WTC11 (cell line): ENCODE results near the gene C16orf46. TPM values are rescaled to one million over a fixed set of nuclear protein-coding genes. Genes with fewer than 3 reads are reported as not detected.

Source experiments
- ATAC-seq: fragments of 200-7000 bp; cut with Tn5 transposase; 2 replicates; pipeline ENCODE4 v1.10.0; 2021; ENCODE audit warnings: mild to moderate bottlenecking, moderate library complexity
- CTCF ChIA-PET: fragments of 300-600 bp; sonication (Branson Sonifier 250); formaldehyde crosslinking; loops from one replicate; lab custom pipeline; 2021; ENCODE audit warnings: antibody characterized with exemption; lab: Charles Lee
- POLR2A ChIA-PET: fragments of 350-600 bp; sonication (Branson Sonifier 250); formaldehyde crosslinking; loops from one replicate; lab custom pipeline; 2021; ENCODE audit warnings: antibody characterized with exemption; lab: Charles Lee
- DNase-seq: peaks from one replicate; pipeline ENCODE4 v3.0.0; 2021; ENCODE audit warnings: low spot score
- H3K27ac Mint-ChIP-seq: 2 replicates; pipeline ENCODE4 v1.8.0; 2021; ENCODE audit warnings: mixed read lengths
- H3K27me3 Mint-ChIP-seq: 2 replicates; pipeline ENCODE4 v1.8.0; 2021; ENCODE audit warnings: low read depth, mild to moderate bottlenecking, moderate library complexity, mixed read lengths
- H3K36me3 Mint-ChIP-seq: 2 replicates; pipeline ENCODE4 v1.8.0; 2021; ENCODE audit warnings: mixed read lengths
- H3K4me1 Mint-ChIP-seq: 2 replicates; pipeline ENCODE4 v1.8.0; 2022; ENCODE audit warnings: mixed read lengths
- H3K4me3 Mint-ChIP-seq: 2 replicates; pipeline ENCODE4 v1.8.0; 2021; ENCODE audit warnings: mild to moderate bottlenecking, moderate library complexity, mixed read lengths
- H3K9me3 Mint-ChIP-seq: 2 replicates; pipeline ENCODE4 v1.8.0; 2021; ENCODE audit warnings: mixed read lengths
- AR ChIP-seq: fragments of 250-450 bp; sonication (Bioruptor Pico); IDR thresholded peaks from 2 replicates; pipeline ENCODE4 v1.9.0; 2021; ENCODE audit warnings: mild to moderate bottlenecking
- E2F1 ChIP-seq: sonication (generic); formaldehyde crosslinking; IDR thresholded peaks from 2 replicates; pipeline ENCODE4 v1.8.0; 2022; ENCODE audit warnings: mild to moderate bottlenecking, missing genetic modification reagents
- GTF2I ChIP-seq: fragments of 250-450 bp; sonication (Bioruptor Pico); conservative IDR thresholded peaks from 2 replicates; pipeline ENCODE4 v1.4.0; 2021; ENCODE audit warnings: mild to moderate bottlenecking
- HMGA2 ChIP-seq: fragments of 250-450 bp; sonication (Bioruptor Pico); IDR thresholded peaks from 2 replicates; pipeline ENCODE4 v1.4.0; 2021; ENCODE audit warnings: mild to moderate bottlenecking, moderate library complexity
- JUN ChIP-seq: sonication (generic); formaldehyde crosslinking; IDR thresholded peaks from 2 replicates; pipeline ENCODE4 v1.8.0; 2023; ENCODE audit warnings: mild to moderate bottlenecking, missing genetic modification reagents
- NFATC4 ChIP-seq: fragments of 250-450 bp; sonication (Bioruptor Pico); IDR thresholded peaks from 2 replicates; pipeline ENCODE4 v1.9.0; 2021; ENCODE audit warnings: mild to moderate bottlenecking
- NFE2L1 ChIP-seq: sonication (generic); formaldehyde crosslinking; IDR thresholded peaks from 2 replicates; pipeline ENCODE4 v1.8.1; 2023; ENCODE audit warnings: missing genetic modification reagents
- NFYB ChIP-seq: sonication (generic); formaldehyde crosslinking; conservative IDR thresholded peaks from 2 replicates; pipeline ENCODE4 v1.8.0; 2022; ENCODE audit warnings: low read depth, missing genetic modification reagents
- NR1H2 ChIP-seq: sonication (generic); formaldehyde crosslinking; IDR thresholded peaks from 2 replicates; pipeline ENCODE4 v1.9.0; 2021; ENCODE audit warnings: mild to moderate bottlenecking, moderate library complexity, missing genetic modification reagents
- OVOL2 ChIP-seq: fragments of 250-450 bp; sonication (Bioruptor Pico); IDR thresholded peaks from 2 replicates; pipeline ENCODE4 v1.9.0; 2021; ENCODE audit warnings: mild to moderate bottlenecking, borderline replicate concordance
- RELA ChIP-seq: sonication (generic); formaldehyde crosslinking; IDR thresholded peaks from 2 replicates; pipeline ENCODE4 v1.8.1; 2022; ENCODE audit warnings: missing genetic modification reagents, mild to moderate bottlenecking, borderline replicate concordance
- SMAD3 ChIP-seq: sonication (generic); formaldehyde crosslinking; IDR thresholded peaks from 2 replicates; pipeline ENCODE4 v1.8.0; 2022; ENCODE audit warnings: missing genetic modification reagents, mild to moderate bottlenecking, borderline replicate concordance
- SMAD4 ChIP-seq: sonication (generic); formaldehyde crosslinking; IDR thresholded peaks from 2 replicates; pipeline ENCODE4 v1.8.0; 2022; ENCODE audit warnings: mild to moderate bottlenecking, missing genetic modification reagents
- TCF7 ChIP-seq: sonication (generic); formaldehyde crosslinking; IDR thresholded peaks from 2 replicates; pipeline ENCODE4 v1.8.0; 2022; ENCODE audit warnings: mild to moderate bottlenecking, low read depth, missing genetic modification reagents, moderate library complexity
- TP53 ChIP-seq: sonication (generic); formaldehyde crosslinking; IDR thresholded peaks from 2 replicates; pipeline ENCODE4 v1.8.1; 2023; ENCODE audit warnings: mild to moderate bottlenecking, missing genetic modification reagents
- ZNF232 ChIP-seq: sonication (generic); formaldehyde crosslinking; IDR thresholded peaks from 2 replicates; pipeline ENCODE4 v1.8.0; 2022; ENCODE audit warnings: mild to moderate bottlenecking, missing genetic modification reagents
- ZNF317 ChIP-seq: sonication (generic); formaldehyde crosslinking; IDR thresholded peaks from 2 replicates; pipeline ENCODE4 v1.8.1; 2023; ENCODE audit warnings: low read depth, mild to moderate bottlenecking, moderate library complexity, missing genetic modification reagents, borderline replicate concordance
- ZNF416 ChIP-seq: fragments of 250-450 bp; sonication (Bioruptor Pico); IDR thresholded peaks from 2 replicates; pipeline ENCODE4 v1.9.0; 2021; ENCODE audit warnings: mild to moderate bottlenecking, inconsistent platforms
- total RNA-seq: library from RNA; stranded (reverse); gene quantifications from 3 replicates; pipeline ENCODE4 v1.2.3, GENCODE V29; 2021
- TF ChIP-seq, protein P1 (sequence below): sonication (generic); formaldehyde crosslinking; IDR thresholded peaks from 2 replicates; pipeline ENCODE4 v1.8.1; 2023; ENCODE audit warnings: mild to moderate bottlenecking, missing genetic modification reagents
- TF ChIP-seq, protein P2 (sequence below): sonication (generic); formaldehyde crosslinking; IDR thresholded peaks from 2 replicates; pipeline ENCODE4 v1.8.1; 2022; ENCODE audit warnings: low read depth, missing genetic modification reagents, borderline replicate concordance
- TF ChIP-seq, protein P3 (sequence below): fragments of 250-450 bp; sonication (Bioruptor Pico); IDR thresholded peaks from 2 replicates; pipeline ENCODE4 v2.1.2; 2022; ENCODE audit warnings: mild to moderate bottlenecking, moderate library complexity
- TF ChIP-seq, protein P4 (sequence below): sonication (generic); formaldehyde crosslinking; IDR thresholded peaks from 2 replicates; pipeline ENCODE4 v1.8.1; 2023; ENCODE audit warnings: mild to moderate bottlenecking, missing genetic modification reagents

Gene C16orf46
- total RNA-seq, 1 experiment from 2014 or later: 1.2 TPM

DNA sequence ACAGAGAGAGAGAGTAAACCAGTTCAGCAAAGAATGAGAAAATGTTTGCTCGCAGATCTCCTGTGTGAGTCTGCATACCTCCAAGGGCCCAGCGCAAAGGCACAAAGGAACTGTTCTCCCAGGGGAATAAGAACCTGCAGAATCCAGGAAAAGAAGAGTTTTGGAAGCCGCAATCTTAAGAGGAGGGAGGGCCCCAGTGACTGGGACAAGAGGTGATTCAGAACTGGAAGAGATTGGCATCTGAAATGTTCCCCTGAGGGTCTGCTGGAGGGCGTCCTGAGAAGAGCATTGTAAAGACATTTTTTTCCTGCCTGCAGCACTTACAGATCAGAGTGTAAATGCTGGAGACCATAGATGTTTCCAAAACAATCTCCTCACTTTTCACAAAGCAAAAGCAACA lies 35.3 kb downstream of the C16orf46 start (continued):
- TF ChIP-seq, protein P1, sequence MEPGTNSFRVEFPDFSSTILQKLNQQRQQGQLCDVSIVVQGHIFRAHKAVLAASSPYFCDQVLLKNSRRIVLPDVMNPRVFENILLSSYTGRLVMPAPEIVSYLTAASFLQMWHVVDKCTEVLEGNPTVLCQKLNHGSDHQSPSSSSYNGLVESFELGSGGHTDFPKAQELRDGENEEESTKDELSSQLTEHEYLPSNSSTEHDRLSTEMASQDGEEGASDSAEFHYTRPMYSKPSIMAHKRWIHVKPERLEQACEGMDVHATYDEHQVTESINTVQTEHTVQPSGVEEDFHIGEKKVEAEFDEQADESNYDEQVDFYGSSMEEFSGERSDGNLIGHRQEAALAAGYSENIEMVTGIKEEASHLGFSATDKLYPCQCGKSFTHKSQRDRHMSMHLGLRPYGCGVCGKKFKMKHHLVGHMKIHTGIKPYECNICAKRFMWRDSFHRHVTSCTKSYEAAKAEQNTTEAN: no peak
- no peak for TF ChIP-seq ZNF416
- TF ChIP-seq, protein P2, sequence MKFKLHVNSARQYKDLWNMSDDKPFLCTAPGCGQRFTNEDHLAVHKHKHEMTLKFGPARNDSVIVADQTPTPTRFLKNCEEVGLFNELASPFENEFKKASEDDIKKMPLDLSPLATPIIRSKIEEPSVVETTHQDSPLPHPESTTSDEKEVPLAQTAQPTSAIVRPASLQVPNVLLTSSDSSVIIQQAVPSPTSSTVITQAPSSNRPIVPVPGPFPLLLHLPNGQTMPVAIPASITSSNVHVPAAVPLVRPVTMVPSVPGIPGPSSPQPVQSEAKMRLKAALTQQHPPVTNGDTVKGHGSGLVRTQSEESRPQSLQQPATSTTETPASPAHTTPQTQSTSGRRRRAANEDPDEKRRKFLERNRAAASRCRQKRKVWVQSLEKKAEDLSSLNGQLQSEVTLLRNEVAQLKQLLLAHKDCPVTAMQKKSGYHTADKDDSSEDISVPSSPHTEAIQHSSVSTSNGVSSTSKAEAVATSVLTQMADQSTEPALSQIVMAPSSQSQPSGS (CRISPR knock-in tag): no peak

GRCh38 chr16:81040842-81041241 lies 36.2 kb downstream of the C16orf46 start:
- peaks cover 11% of the 10 kb centered on the region for H3K4me1 Mint-ChIP-seq
- H3K4me3 Mint-ChIP-seq: no peak overlapping the region
- CTCF ChIA-PET: no interaction called here
- H3K27ac Mint-ChIP-seq: no peak overlapping the region
- TF ChIP-seq ZNF317: no peak
- TF ChIP-seq AR (CRISPR knock-in tag): no peak
- TF ChIP-seq E2F1 (CRISPR knock-in tag): no peak
- TF ChIP-seq HMGA2 (CRISPR knock-in tag): no peak
- TF ChIP-seq, protein P2 (CRISPR knock-in tag): no peak
- no peak for TF ChIP-seq TCF7 (CRISPR knock-in tag)
- no peak for TF ChIP-seq SMAD4
- no peak for TF ChIP-seq ZNF232 (CRISPR knock-in tag)
- TF ChIP-seq RELA (CRISPR knock-in tag): no peak
- no peak for TF ChIP-seq OVOL2 (CRISPR knock-in tag)
- no peak for TF ChIP-seq NR1H2 (CRISPR knock-in tag)
- no peak for TF ChIP-seq SMAD3
- TF ChIP-seq NFATC4 (CRISPR knock-in tag): no peak
- H3K9me3 Mint-ChIP-seq: no peaks in the 10 kb centered on the region
- ATAC-seq (no peak), DNase-seq (no peak)
- POLR2A ChIA-PET: no interaction called here
- peaks cover 49% of the 10 kb centered on the region for H3K36me3 Mint-ChIP-seq
- H3K27me3 Mint-ChIP-seq: no peaks in the 10 kb centered on the region; the same call in 1 of the 2 replicates

DNA sequence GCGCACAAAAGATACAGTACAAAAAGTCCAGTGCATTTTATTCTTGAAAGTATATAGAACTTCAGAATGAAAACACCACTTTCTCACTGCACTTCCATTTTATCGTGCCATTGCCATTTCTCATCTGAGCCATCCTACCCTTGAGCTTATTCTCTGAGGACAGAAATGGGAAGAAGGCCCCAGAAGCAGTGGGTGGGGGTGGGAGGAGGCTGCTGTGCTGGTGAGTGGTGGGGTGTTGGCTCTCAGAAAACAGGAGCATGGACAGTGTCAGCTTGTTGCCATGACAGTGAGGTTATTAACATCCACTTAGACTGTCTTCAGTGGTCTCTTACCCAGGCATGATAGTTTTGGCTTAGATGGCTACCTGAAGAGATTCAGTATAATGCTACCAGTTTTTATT lies 36.9 kb downstream of the C16orf46 start:
- CTCF ChIA-PET: interaction anchor here (0.6 kb wide), 1 partner anchor 546 kb away, joined by 4 read pairs; no protein-coding TSS in a partner anchor
- POLR2A ChIA-PET: no interaction called here
- ATAC-seq (no peak), DNase-seq (no peak)
- H3K27me3 Mint-ChIP-seq: no peaks in the 10 kb centered on the region; the same call in 1 of the 2 replicates
- H3K4me3 Mint-ChIP-seq: no peak overlapping the region
- peaks cover 2% of the 10 kb centered on the region for H3K9me3 Mint-ChIP-seq
- H3K36me3 Mint-ChIP-seq: peaks cover 46% of the 10 kb centered on the region
- H3K27ac Mint-ChIP-seq: 0 out of 2 replicates have a peak overlapping the region, but pooled peaks have one; percentile 20
- H3K4me1 Mint-ChIP-seq: peaks cover 11% of the 10 kb centered on the region
- no peak for TF ChIP-seq GTF2I (CRISPR knock-in tag)
- TF ChIP-seq NFYB (CRISPR knock-in tag): no peak
- no peak for TF ChIP-seq JUN (CRISPR knock-in tag)
- TF ChIP-seq, protein P3, sequence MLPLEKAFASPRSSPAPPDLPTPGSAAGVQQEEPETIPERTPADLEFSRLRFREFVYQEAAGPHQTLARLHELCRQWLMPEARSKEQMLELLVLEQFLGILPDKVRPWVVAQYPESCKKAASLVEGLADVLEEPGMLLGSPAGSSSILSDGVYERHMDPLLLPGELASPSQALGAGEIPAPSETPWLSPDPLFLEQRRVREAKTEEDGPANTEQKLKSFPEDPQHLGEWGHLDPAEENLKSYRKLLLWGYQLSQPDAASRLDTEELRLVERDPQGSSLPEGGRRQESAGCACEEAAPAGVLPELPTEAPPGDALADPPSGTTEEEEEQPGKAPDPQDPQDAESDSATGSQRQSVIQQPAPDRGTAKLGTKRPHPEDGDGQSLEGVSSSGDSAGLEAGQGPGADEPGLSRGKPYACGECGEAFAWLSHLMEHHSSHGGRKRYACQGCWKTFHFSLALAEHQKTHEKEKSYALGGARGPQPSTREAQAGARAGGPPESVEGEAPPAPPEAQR (CRISPR knock-in tag): no peak
- TF ChIP-seq NFE2L1 (CRISPR knock-in tag): no peak
- TF ChIP-seq, protein P4, sequence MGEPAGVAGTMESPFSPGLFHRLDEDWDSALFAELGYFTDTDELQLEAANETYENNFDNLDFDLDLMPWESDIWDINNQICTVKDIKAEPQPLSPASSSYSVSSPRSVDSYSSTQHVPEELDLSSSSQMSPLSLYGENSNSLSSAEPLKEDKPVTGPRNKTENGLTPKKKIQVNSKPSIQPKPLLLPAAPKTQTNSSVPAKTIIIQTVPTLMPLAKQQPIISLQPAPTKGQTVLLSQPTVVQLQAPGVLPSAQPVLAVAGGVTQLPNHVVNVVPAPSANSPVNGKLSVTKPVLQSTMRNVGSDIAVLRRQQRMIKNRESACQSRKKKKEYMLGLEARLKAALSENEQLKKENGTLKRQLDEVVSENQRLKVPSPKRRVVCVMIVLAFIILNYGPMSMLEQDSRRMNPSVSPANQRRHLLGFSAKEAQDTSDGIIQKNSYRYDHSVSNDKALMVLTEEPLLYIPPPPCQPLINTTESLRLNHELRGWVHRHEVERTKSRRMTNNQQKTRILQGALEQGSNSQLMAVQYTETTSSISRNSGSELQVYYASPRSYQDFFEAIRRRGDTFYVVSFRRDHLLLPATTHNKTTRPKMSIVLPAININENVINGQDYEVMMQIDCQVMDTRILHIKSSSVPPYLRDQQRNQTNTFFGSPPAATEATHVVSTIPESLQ (CRISPR knock-in tag): no peak
- TF ChIP-seq TP53 (CRISPR knock-in tag): no peak
- TF ChIP-seq ZNF232 (CRISPR knock-in tag): no peak
